Stomach (tissue), 4 donors: ENCODE results near the gene CSF2RB.

Source experiments
- EP300 ChIP-seq: sonication (generic); formaldehyde crosslinking; IDR thresholded peaks from one replicate; pipeline ENCODE4 v1.6.1; 2017; ENCODE audit warnings: antibody characterized with exemption
- POLR2AphosphoS5 ChIP-seq, 3 donors: sonication (generic); formaldehyde crosslinking; IDR thresholded peaks; one replicate each; pipeline ENCODE4 v1.6.1; 2016; ENCODE audit warnings: antibody characterized with exemption in 3 of 3
- TF ChIP-seq, protein P1 (sequence below), 7 experiments: fragments of 450-650 bp in 4 of 7; fragments of 200-600 bp in 3 of 7; sonication (generic) in 3 of 7; IDR thresholded peaks; one replicate each; pipeline ENCODE4 v1.5.1; 2016 to 2019; ENCODE audit warnings: antibody characterized with exemption in 7 of 7, control low read depth in 2 of 7, mild to moderate bottlenecking in 1 of 7

DNA sequence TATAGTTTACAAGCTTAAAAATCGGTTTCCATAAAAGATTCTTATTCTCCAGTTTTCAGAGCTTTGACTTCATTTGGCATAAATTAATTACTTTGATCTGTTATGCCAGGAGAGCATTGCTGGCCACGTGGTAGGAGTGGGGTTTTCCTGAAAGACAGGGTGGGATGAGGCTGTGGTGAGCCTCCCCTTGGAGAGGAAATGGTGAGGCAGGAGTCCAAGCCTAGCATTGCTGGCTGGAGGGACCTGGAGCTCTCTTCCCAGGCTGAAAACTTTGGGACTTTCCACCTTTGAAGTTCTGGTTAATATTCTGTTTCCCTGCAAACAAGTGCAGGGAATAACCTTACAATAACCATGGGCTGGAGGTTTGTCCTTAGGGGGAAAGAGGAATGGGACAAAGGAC is 21.1 kb upstream of the CSF2RB start:
- TF ChIP-seq POLR2AphosphoS5 (IDR thresholded peaks at IDR 0.05) (no peak), EP300 (no peak)
- TF ChIP-seq, protein P1, sequence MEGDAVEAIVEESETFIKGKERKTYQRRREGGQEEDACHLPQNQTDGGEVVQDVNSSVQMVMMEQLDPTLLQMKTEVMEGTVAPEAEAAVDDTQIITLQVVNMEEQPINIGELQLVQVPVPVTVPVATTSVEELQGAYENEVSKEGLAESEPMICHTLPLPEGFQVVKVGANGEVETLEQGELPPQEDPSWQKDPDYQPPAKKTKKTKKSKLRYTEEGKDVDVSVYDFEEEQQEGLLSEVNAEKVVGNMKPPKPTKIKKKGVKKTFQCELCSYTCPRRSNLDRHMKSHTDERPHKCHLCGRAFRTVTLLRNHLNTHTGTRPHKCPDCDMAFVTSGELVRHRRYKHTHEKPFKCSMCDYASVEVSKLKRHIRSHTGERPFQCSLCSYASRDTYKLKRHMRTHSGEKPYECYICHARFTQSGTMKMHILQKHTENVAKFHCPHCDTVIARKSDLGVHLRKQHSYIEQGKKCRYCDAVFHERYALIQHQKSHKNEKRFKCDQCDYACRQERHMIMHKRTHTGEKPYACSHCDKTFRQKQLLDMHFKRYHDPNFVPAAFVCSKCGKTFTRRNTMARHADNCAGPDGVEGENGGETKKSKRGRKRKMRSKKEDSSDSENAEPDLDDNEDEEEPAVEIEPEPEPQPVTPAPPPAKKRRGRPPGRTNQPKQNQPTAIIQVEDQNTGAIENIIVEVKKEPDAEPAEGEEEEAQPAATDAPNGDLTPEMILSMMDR (IDR thresholded peaks at IDR 0.05): no peak
